GM18498 (cell line): ENCODE data around the gene COA1.
"Not testable (repeated sequence)": the region's sequence is repeated elsewhere in the genome, so short reads cannot be mapped to it uniquely, and the experiment has no call there.

Experiments
- ATAC-seq: cut with Tn5 transposase; IDR thresholded peaks from one replicate; pipeline ENCODE4 v1.9.1; 2021; ENCODE audit warnings: mild to moderate bottlenecking, moderate library complexity; ENCODE audit not compliant: unreplicated experiment

Gene COA1

DNA sequence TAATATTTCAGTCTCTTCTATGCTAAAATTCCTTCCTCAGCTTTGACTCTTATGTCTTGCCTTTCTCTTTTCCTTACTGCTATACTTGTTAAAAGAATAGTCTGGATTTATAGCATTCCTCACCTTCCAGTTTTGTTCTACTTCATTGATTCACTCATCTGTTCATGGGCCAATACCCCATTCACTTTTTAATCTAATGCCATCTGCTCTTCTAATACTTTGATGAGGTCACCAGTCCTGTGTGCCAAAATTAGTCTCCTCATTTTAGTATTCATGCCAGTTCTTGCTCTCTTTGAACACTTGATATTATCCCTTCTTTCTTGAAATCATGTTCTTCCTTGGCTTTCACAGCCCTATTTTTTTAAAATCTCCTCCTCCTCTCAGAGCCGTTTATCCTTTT is 127.1 kb downstream of the COA1 start:
- ATAC-seq = no peak

- ATAC-seq = no peak
These were observed 129.3 kb downstream of the COA1 start for GRCh38 chr7:43600056-43600455.

GRCh38 chr7:43596426-43596825 is 132.9 kb downstream of the COA1 start:
- not testable (repeated sequence) for ATAC-seq

GRCh38 chr7:43594020-43594419 is 135.3 kb downstream of the COA1 start:
- ATAC-seq = no peak

DNA sequence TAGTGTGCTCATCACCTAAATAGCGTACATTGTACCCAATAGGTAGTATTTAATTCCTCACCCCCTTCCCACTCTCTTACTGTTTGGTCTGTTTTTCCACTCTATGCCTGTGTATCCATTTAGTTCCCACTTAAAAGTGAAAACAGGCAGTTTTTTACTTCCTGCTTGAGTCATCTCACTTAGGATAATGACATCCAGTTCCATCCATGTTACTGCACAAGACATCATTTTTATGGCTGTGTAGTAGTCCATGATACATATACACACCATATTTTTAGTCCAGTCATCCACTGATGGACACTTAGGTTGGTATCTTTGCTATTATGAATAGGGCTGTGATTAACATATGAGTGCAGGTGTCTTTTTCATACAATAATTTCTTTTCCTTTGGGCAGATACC is 136.3 kb downstream of the COA1 start:
- ATAC-seq = no peak

DNA sequence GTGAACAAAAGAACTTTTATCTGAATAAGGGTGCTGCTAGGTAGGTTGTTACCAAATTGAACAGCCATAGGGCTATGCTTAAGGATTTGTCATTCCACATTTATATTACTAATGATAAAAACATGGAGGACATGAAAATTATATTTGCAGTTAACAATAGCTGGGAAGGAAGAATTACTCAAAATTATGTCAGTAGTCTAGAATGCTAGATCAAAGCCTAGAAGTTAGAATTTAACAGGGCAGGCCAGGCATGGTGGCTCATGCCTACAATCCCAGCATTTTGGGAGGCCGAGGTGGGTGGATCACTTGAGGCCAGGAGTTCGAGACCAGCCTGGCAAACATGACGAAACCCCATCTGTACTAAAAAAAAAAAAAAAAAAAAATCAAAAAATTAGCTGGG is 137.0 kb downstream of the COA1 start:
- ATAC-seq = no peak

DNA sequence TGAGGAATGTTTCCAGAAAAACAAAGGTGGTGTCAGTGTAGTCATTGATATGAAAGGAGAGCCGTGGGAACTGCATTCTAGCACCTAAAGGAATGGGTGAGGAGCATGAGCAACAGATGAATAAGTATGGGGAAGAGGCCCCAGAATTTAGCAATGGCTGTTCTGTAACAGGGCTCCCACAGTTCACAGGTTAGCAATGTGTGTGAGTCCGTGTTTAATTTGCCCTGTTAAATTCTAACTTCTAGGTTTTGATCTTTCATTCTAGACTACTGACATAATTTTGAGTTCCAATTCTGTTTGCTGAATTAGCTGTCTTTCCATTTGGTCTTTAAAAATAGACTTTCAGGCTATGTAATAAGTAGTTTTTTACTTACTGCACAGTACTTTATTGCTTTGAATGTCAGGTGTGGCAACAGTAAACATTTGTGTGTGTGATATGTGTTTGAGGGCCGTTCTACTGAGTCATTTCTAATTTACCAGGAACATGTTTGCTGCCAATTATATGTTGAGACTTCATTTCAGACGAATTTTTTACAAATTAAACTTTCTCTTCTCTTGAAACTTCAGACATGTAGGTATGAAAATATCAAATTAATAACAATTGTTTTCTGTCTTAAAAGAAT is 137.7 kb downstream of the COA1 start:
- no peak for ATAC-seq

DNA sequence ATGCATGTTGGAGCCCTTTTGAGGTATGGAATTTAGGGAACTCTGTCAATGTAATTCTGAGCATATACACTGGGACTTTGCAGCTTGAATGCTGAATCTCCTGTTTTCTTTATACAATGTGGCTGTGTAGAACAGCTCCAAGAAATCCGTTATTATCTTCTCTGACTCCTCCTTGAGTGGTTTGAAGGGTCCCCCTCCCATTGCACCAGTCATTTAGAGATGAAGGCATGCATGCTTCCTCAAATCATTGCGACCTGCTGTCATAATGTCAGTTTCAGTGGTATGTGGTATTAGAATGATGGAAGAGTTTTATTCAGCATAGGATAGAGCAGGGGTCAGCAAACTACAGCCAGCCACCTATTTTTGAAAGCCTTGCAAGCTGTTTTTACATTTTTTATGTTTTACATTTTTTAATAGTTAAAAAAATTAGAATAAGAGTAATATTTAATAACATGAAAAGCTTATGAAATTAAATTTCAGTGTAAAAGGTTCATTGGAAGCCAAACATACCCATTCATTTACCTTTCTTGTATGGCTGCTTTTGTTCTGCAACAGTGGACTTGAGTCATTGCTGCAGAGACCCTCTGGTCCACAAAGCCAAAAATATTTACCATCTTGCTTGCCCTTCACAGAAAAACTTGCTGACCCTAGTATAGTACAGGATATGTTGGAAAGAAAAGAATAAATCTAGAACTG is 138.3 kb downstream of the COA1 start:
- peak; percentile 79 for ATAC-seq

DNA sequence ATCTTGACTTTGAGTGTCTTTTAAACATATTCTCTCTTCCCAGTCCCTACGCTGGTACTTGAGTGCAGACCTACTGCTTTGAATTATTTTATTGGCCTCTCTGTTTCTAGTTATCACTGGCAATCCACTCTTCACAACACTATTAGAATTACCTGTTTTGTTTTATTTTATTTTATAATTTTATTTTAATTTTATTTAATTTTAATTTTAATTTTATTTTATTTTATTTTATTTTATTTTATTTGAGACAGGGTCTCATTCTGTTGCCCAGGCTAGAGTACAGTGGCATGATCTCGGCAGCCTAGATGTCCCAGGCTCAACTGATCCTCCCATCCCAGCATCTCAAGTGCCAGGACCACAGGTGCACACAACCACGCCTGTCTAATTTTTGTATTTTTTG is 139.6 kb downstream of the COA1 start:
- no peak for ATAC-seq
